AG09309 (cell line): ENCODE data around the gene GBX1.

Experiments used
- DNase-seq: peaks from one replicate; pipeline ENCODE4 v3.0.0-alpha.2; 2010; ENCODE audit warnings: low read depth
- H3K4me3 ChIP-seq: 2 replicates; pipeline ENCODE4 v1.5.1; 2011; ENCODE audit warnings: mild to moderate bottlenecking, low read depth, low read length, moderate library complexity; ENCODE audit not compliant: control insufficient read depth
- CTCF ChIP-seq: IDR thresholded peaks from 2 replicates; pipeline ENCODE4 v1.5.1; 2011; ENCODE audit warnings: mild to moderate bottlenecking, low read depth, low read length, inconsistent platforms; ENCODE audit not compliant: insufficient read depth, control insufficient read depth; ENCODE audit errors: missing control alignments

The GBX1 gene

GRCh38 chr7:151109094-151110048, 58.1 kb downstream of the GBX1 start:
- no peak for DNase-seq
- no peak for TF ChIP-seq CTCF
- no peak overlapping the region for H3K4me3 ChIP-seq

- no peak for TF ChIP-seq CTCF
- H3K4me3 ChIP-seq, result no peak overlapping the region
- DNase-seq, result no peak
Measured at GRCh38 chr7:151107882-151108281, 59.6 kb downstream of the GBX1 start.

- H3K4me3 ChIP-seq, result no peak overlapping the region
- DNase-seq, result no peak
- TF ChIP-seq CTCF, result no peak
Measured at GRCh38 chr7:151104411-151105235, 62.9 kb downstream of the GBX1 start.

- DNase-seq, result no peak
- TF ChIP-seq CTCF, result no peak
- H3K4me3 ChIP-seq, result no peak overlapping the region
Measured at GRCh38 chr7:151103973-151104372, 63.5 kb downstream of the GBX1 start.

GRCh38 chr7:151102991-151103390, 64.5 kb downstream of the GBX1 start:
- no peak for DNase-seq
- TF ChIP-seq CTCF, result no peak

GRCh38 chr7:151101621-151102396, 65.7 kb downstream of the GBX1 start:
- no peak overlapping the region for H3K4me3 ChIP-seq
- DNase-seq, result no peak
- no peak for TF ChIP-seq CTCF

More at GRCh38 chr7:151102991-151103390, 64.5 kb downstream of the GBX1 start:
- no peak overlapping the region for H3K4me3 ChIP-seq
